ENCODE measurements around the gene DMRTA2. TPM values are rescaled to one million over a fixed set of nuclear protein-coding genes. Genes with fewer than 3 reads are reported as not detected.

The DMRTA2 gene
- not detected in 2 replicates for total RNA-seq

- no peak for DNase-seq (ENCODE audit: extremely low read depth, low read depth, low spot score)
Measured at GRCh38 chr1:50422946-50423669, at the start of gene DMRTA2. DMRTA2 (minus strand) TSS chr1:50423443; CDS start chr1:50421536, 1,907 bp downstream.

- DNase-seq (ENCODE audit: extremely low read depth, low read depth, low spot score) = no peak
Measured at GRCh38 chr1:50471967-50472366, 48.7 kb upstream of the DMRTA2 start.

DNA sequence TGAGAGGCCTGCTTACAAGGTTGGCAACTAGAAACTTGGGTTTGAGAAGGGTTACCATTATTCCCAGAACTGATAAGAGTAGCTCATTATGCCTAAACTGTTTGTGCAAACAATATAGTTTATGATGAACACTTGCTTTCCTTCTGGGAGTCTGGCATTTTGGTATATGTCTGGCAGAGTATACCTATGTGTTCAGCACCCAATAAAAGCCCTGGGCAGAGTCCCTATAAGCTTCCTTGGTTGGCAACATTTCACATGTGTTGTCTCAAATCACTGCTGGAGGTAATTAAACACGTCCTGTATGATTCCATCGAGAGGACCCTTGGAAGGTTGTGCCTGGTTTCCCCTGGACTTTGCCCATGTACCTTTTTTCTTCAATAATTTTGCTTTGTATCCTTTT, 39.7 kb upstream of the DMRTA2 start:
- no peak for DNase-seq (ENCODE audit: extremely low read depth, low read depth, low spot score)

- no peak for DNase-seq (ENCODE audit: extremely low read depth, low read depth, low spot score)
Measured at GRCh38 chr1:50458507-50458906, 35.3 kb upstream of the DMRTA2 start.

GRCh38 chr1:50454911-50455310, 31.7 kb upstream of the DMRTA2 start:
- DNase-seq (ENCODE audit: extremely low read depth, low read depth, low spot score) = no peak

- no peak for DNase-seq (ENCODE audit: extremely low read depth, low read depth, low spot score)
Measured at GRCh38 chr1:50453266-50453665, 30.0 kb upstream of the DMRTA2 start.

- no peak for DNase-seq (ENCODE audit: extremely low read depth, low read depth, low spot score)
Measured at GRCh38 chr1:50452700-50453099, 29.5 kb upstream of the DMRTA2 start.

DNA sequence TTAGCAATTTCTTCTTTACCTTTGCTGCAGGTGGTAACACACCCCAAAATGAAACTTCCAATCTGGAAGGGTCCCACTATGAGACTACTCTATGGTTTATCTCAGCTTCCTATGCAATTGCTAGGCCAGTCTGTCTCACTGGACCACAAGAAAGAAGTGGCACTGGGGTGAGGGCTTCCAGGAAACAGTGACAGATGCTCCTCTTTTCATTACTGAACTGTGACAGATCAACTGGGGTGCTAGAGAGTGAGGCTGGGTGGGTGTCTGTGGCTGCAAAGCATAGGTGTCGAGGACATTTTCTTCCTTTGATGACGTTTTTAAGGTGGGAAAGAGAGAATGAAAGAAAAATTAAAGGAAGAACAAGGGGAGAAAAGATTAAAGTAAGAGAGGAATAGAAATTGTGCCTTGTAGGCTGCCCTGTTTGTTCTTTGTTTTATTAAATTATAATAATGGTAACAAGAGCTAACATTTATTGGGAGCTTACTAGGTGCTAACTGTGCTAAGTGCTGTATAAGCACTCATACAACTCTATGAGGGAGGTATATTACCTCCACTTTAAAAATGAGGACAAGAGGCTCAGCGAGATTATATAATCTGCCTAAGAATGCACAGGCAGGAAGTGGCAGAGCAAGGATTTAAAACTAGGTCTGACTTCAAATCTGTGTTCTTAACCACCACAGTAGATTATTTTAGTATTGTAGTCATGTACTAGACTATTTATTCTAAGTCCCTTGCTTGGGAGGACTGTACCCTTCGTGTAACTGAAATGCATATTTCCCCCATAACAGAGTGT, 27.8 kb upstream of the DMRTA2 start:
- DNase-seq (ENCODE audit: extremely low read depth, low read depth, low spot score) = no peak

- no peak for DNase-seq (ENCODE audit: extremely low read depth, low read depth, low spot score)
Measured at GRCh38 chr1:50447961-50448360, 24.7 kb upstream of the DMRTA2 start.

DNA sequence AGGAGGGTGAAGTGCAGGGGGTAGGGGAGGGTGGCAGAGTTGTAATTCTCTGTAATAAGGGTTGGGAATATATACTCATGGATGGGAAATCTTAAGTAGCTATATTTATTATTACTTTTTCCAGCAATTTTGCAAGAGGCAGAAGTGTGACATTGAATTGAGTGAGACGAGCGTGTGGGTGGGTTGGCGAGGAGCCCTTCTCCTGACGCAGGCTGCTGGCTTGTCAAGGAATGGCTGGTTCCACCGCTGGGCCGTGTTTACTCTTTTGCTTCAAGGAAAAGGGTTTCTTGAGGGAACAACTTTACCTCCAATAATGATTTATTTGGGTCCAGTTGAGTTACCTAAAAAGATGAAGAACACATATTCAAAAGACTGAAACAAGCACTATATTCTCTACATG, 17.9 kb upstream of the DMRTA2 start:
- DNase-seq (ENCODE audit: extremely low read depth, low read depth, low spot score) = no peak

DNA sequence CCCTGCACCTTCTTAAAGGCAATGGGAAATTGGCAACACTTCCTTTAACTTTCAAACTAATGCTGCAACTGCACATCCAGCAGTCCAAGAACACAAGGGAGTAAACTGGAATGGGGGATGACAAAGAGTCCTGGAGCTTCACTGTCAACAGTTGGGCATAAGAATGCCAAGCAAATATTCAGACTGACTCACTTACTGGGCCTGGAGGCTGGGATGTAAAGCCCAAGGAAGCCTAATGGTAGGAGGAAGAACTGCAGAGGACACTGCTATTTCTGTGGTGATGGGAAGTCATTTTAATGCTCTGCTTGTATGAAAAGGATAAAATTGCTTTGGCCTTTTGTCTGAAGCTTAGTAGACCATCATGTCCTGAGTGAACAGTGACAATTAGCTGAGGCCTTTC, 15.7 kb upstream of the DMRTA2 start:
- DNase-seq (ENCODE audit: extremely low read depth, low read depth, low spot score) = no peak

DNA sequence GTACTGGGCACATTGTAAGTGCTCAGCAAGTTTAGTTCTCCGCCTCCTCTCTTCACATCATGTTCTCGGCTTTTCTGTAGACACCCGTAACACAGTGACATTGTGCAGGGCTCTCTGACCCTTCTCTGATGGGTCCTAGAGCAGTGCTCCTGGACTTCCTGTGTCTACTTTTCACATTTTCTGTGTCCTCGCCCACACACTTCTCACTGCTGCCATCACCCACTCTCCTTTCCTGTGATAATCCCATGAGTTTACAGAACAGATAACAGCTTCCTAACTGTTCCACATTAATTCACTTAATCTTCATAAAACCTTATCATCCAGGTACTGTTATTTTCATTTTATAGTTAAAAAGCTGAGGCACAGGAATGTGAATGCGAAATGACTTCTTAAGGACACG, 13.2 kb upstream of the DMRTA2 start:
- DNase-seq (ENCODE audit: extremely low read depth, low read depth, low spot score) = no peak

DNA sequence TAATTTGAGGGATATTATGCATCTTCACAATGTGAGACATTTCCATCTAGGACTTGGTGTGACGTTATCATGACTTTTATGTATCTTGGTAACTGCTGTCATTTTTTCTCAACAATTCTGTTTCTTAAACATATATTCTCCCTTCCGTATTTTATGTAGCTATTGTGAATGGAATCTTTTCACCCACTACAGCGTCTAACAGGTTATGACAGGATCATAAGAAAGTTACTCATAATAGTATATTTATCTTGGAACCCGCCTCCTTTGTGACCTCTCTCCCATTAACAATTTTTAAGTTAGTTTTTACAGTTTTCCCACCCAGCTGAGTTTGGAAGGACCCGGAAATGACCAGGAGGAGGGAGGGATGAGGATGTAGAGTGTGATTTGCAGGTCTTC, 6.8 kb upstream of the DMRTA2 start:
- no peak for DNase-seq (ENCODE audit: extremely low read depth, low read depth, low spot score)

- no peak for DNase-seq (ENCODE audit: extremely low read depth, low read depth, low spot score)
Measured at GRCh38 chr1:50427818-50428779, 4.9 kb upstream of the DMRTA2 start.

DNA sequence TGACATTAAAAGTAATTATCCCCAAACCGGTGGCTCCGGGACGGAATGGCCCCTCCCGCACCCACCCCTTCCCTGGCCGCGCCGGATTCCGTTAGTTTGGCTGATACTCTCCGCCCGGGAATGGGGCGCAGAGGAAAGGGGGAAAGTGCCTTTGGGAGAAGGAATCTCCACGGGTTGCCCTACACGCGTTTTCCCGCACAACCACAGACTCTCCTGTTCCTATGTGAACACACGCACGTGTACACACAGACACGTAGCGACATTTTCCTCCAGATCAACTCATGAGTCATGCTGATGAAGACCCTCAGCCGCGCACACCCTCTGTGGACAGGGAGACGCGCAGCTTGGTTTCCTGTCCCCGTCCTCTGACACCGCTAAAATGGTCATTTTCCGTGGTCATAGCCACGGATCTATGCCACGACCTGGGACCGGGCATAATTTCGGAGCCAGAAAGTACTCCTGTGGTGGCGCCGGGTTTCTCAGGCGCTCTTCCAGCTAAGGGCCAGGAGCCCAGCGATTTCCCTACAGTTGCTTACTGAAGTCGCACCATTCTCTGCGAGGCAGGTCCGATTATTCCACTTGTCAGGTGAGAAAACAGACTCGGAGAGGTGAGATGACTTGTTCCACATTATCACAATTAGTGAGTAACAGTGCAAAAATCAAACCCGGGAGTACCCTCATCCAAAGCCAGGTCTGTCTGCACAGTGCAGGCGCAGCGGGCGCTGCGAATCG, 4.0 kb upstream of the DMRTA2 start:
- no peak for DNase-seq (ENCODE audit: extremely low read depth, low read depth, low spot score)

GRCh38 chr1:50426702-50427085, 3.5 kb upstream of the DMRTA2 start:
- no peak for DNase-seq (ENCODE audit: extremely low read depth, low read depth, low spot score)

DNA sequence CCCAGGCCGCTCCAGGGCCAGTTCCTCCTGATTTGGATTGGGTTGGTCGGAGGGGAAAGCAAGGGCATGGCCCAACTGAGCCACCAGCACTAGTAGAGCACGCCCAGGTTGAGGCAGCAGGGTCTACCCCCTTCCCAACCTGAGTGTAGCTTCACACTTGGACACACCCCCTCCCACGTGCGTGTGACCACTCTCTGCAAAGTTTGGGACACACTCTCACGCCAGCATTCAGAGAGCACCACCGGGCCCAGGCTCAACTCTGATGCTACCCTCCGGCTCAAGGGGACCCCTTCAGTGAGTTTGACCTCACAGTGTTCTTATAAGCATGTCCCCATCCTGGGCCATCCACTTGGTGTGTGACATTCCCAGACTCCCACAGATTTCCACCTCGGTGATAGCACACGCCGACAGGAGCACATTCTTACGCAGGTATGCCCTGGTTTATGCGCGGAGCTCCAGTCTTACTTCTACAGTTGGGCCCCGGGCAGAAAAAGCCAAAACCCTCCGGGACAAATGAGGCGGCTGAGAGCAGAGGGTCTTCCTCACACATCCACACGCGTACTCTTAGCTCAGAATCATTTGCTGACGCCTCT, 3.0 kb upstream of the DMRTA2 start:
- no peak for DNase-seq (ENCODE audit: extremely low read depth, low read depth, low spot score)

DNA sequence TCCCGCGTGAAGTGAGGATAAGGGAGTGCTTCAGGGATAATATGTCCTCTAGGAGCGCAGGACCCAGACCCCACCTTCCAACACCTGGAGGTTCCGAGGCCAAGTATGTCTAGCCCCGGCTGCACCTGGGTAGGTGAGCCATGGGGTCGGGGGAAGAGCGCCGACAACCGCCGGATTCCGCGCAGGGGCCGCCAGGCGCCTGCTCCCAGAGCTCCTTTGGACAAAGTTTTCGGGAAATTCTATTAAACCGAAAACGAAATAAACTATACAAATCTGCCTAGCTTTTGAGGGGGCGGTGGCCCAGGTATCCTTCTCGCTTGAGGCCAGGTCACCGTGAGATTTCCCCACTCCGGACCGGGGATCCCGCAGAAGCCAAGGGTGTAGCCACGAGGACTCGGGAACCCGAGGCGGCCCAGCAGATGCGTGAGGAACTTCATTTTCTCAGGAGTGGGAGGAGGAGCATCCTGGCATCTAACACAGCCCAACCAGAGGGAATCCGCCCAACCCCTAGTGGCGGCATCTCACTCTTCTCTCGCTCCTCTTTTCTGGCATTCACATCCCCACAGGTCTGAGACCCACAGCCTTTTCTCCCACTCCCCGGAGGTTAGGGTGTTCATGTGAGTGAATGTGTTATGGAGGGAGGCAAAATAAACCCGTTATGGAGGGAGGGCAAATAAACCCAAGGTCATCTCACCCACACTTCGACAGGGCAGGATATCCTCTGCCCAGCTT, 2.3 kb upstream of the DMRTA2 start:
- no peak for DNase-seq (ENCODE audit: extremely low read depth, low read depth, low spot score)

GRCh38 chr1:50424884-50425375, 1.7 kb upstream of the DMRTA2 start:
- DNase-seq (ENCODE audit: extremely low read depth, low read depth, low spot score) = no peak
